Right atrium auricular region (tissue), 2 donors: ENCODE measurements around the gene ADAMTS4. TPM values are rescaled to one million over a fixed set of nuclear protein-coding genes. Genes with fewer than 3 reads are reported as not detected.

Experiments
- DNase-seq: peaks from one replicate; pipeline ENCODE4 v3.0.0-alpha.2; 2019; ENCODE audit warnings: low spot score
- H3K27ac ChIP-seq, 2 donors: fragments of 200-600 bp; sonication (generic); 1 replicate in 1 of 2; 2 replicates in 1 of 2; pipeline ENCODE4 v1.5.1; 2016 to 2019
- H3K27me3 ChIP-seq, 2 donors: fragments of 200-600 bp; sonication (generic); one replicate each; pipeline versions ENCODE4 v1.5.1 to v1.6.0; 2017 to 2019
- H3K36me3 ChIP-seq: fragments of 200-600 bp; sonication (generic); one replicate; pipeline ENCODE4 v1.5.1; 2016
- H3K4me1 ChIP-seq, 2 donors: fragments of 200-600 bp; sonication (generic); one replicate each; pipeline versions ENCODE4 v1.5.1 to v1.6.0; 2017 to 2019
- H3K4me3 ChIP-seq, 2 donors: fragments of 200-600 bp; sonication (generic); 1 replicate in 1 of 2; 2 replicates in 1 of 2; pipeline ENCODE4 v1.5.1; 2017 to 2019; ENCODE audit warnings: mild to moderate bottlenecking in 1 of 2, moderate library complexity in 1 of 2
- H3K9me3 ChIP-seq, 2 donors: fragments of 200-600 bp; sonication (generic); one replicate each; pipeline ENCODE4 v1.5.1; 2019
- CTCF ChIP-seq, 2 donors: fragments of 200-600 bp; sonication (generic); IDR thresholded peaks; one replicate each; pipeline ENCODE4 v1.5.1; 2019; ENCODE audit warnings: antibody characterized with exemption in 2 of 2
- total RNA-seq, 2 donors: library from RNA; depleted of rRNA; stranded (reverse); fragments of >200 nt; gene quantifications; one replicate each; pipeline ENCODE4 v1.1.0, GENCODE V29; 2016

The ADAMTS4 gene
- total RNA-seq, 2 donors from 2014 or later: 12.6 to 19.5 TPM

DNA sequence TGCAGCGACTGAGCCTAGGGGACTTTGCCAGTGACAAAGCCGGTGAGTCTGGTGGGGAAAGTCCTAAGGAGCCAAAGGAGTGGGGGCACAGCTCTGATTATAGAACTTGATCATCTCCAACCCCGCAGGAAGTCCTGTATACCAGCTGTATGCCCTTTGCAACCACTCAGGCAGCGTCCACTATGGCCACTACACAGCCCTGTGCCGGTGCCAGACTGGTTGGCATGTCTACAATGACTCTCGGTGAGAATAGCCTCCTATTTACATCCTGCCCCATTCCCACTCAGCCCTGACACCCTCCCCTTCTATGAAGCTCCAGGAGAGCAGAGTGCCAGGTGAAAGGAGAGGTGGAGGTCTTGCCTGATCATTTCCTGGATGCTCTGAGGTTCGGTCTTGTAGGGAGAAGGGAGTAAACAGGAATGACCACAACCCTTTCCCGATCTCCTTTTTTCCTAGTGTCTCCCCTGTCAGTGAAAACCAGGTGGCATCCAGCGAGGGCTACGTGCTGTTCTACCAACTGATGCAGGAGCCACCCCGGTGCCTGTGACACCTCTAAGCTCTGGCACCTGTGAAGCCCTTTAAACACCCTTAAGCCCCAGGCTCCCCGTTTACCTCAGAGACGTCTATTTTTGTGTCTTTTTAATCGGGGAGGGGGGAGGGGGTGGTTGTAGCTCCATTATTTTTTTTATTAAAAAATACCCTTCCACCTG is 33.8 kb downstream of the ADAMTS4 start:
- Histone ChIP-seq H3K36me3 (peaks cover 21% of the 10 kb centered on the region), H3K27me3 (no peaks in the 10 kb centered on the region), H3K4me3 (peak overlapping the region; percentile 75 to 90), H3K27ac (peak overlapping the region; percentile 84 to 89), H3K9me3 (no peaks in the 10 kb centered on the region), H3K4me1 (peaks cover 0 to 38% of the 10 kb centered on the region in 2 donors)
- DNase-seq: no peak
- TF ChIP-seq CTCF (IDR thresholded peaks at IDR 0.05): no peak

- no peak for DNase-seq
- H3K27ac ChIP-seq: no peak overlapping the region
- H3K4me1 ChIP-seq: peaks cover 0 to 46% of the 10 kb centered on the region in 2 donors
- no peaks in the 10 kb centered on the region for H3K27me3 ChIP-seq
- H3K36me3 ChIP-seq: peaks cover 17% of the 10 kb centered on the region
- no peak overlapping the region for H3K4me3 ChIP-seq
- no peaks in the 10 kb centered on the region for H3K9me3 ChIP-seq
- no peak for TF ChIP-seq CTCF (IDR thresholded peaks at IDR 0.05)
Measured at GRCh38 chr1:161163793-161164192, 35.1 kb downstream of the ADAMTS4 start.

DNA sequence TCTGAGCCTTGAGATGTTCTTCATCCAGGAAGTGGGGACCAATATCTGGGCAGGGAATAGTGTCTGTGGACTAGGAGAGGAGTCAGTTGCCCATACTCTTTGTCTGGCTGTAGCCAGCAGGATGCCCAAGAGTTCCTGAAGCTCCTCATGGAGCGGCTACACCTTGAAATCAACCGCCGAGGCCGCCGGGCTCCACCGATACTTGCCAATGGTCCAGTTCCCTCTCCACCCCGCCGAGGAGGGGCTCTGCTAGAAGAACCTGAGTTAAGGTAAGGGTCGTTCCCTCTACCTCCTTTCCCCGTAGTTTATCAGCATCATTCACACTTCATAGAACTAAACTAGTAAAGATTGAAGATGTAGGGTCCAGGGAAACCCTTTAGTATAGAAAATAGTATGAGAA is 36.0 kb downstream of the ADAMTS4 start:
- TF ChIP-seq CTCF (IDR thresholded peaks at IDR 0.05): no peak
- no peaks in the 10 kb centered on the region for H3K27me3 ChIP-seq
- H3K36me3 ChIP-seq: peaks cover 19% of the 10 kb centered on the region
- no peak for DNase-seq
- no peak overlapping the region for H3K27ac ChIP-seq
- H3K4me3 ChIP-seq: no peak overlapping the region
- peaks cover 0 to 50% of the 10 kb centered on the region in 2 donors for H3K4me1 ChIP-seq
- H3K9me3 ChIP-seq: no peaks in the 10 kb centered on the region

DNA sequence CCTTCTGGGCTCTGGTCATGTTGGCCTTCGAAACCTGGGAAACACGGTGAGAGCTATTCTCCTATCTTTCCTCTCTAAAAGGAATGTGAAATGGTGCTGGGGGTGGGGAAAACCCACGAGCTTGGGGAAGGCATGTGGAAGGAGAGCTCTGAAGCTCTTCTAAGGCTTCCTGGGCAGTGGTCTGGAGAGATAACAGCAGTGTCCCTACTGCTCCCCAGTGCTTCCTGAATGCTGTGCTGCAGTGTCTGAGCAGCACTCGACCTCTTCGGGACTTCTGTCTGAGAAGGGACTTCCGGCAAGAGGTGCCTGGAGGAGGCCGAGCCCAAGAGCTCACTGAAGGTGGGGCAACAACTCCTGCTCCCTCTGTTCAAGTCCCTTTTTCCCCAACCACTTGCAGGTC is 36.8 kb downstream of the ADAMTS4 start:
- no peaks in the 10 kb centered on the region for H3K27me3 ChIP-seq
- H3K4me1 ChIP-seq: peaks cover 0 to 47% of the 10 kb centered on the region in 2 donors
- TF ChIP-seq CTCF (IDR thresholded peaks at IDR 0.05): no peak
- no peaks in the 10 kb centered on the region for H3K9me3 ChIP-seq
- DNase-seq: no peak
- no peak overlapping the region for H3K27ac ChIP-seq
- no peak overlapping the region for H3K4me3 ChIP-seq
- peaks cover 27% of the 10 kb centered on the region for H3K36me3 ChIP-seq

DNA sequence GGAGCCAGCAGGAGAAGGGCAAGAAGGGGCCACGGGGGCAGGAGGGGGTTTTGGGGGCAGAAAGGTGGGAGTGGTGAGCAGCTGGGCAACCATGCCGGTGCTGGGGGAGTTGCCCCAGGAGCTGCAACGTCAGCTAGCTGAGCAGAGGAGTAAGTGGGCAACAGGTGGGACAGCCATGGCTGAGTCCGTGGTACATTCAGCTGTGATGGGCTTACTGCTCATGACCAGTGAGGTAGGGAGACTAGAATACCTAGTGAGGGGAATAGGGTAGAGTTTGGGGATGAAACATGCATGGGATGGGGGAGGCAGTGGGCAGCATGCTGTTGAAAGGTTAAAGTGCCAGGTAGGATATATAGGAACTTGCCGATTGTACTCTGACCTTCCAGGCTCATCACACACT is 37.2 kb downstream of the ADAMTS4 start:
- Histone ChIP-seq H3K4me1 (peaks cover 0 to 43% of the 10 kb centered on the region in 2 donors), H3K27ac (no peak overlapping the region), H3K27me3 (no peaks in the 10 kb centered on the region), H3K9me3 (no peaks in the 10 kb centered on the region), H3K36me3 (peaks cover 29% of the 10 kb centered on the region), H3K4me3 (no peak overlapping the region)
- no peak for DNase-seq
- no peak for TF ChIP-seq CTCF (IDR thresholded peaks at IDR 0.05)

DNA sequence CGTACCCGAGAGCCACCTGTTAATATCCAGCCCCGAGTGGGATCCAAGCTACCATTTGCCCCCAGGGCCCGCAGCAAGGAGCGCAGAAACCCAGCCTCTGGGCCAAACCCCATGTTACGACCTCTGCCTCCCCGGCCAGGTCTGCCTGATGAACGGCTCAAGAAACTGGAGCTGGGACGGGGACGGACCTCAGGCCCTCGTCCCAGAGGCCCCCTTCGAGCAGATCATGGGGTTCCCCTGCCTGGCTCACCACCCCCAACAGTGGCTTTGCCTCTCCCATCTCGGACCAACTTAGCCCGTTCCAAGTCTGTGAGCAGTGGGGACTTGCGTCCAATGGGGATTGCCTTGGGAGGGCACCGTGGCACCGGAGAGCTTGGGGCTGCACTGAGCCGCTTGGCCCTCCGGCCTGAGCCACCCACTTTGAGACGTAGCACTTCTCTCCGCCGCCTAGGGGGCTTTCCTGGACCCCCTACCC is 38.1 kb downstream of the ADAMTS4 start:
- no peak for DNase-seq
- no peak for TF ChIP-seq CTCF (IDR thresholded peaks at IDR 0.05)
- no peaks in the 10 kb centered on the region for H3K27me3 ChIP-seq
- peaks cover 29% of the 10 kb centered on the region for H3K36me3 ChIP-seq
- H3K9me3 ChIP-seq: no peaks in the 10 kb centered on the region
- H3K4me1 ChIP-seq: peaks cover 0 to 40% of the 10 kb centered on the region in 2 donors
- peak overlapping the region in 1 of 2 donors; percentile 96 for H3K27ac ChIP-seq
- no peak overlapping the region for H3K4me3 ChIP-seq
